ENCODE data around the gene PKIG.

The PKIG gene

GRCh38 chr20:44593751-44594150, 11.4 kb downstream of the PKIG start:
- TF ChIP-seq POLR2AphosphoS5 (IDR thresholded peaks at IDR 0.05; ENCODE audit: low read depth, low read length) (no peak), FOXP2 (optimal IDR thresholded peaks at IDR 0.05; ENCODE audit: borderline replicate concordance, extremely low read depth, extremely low read length, insufficient read depth) (no peak), SIN3A (IDR thresholded peaks at IDR 0.05; ENCODE audit: borderline replicate concordance, insufficient read depth, low read length) (no peak), REST (IDR thresholded peaks at IDR 0.05; ENCODE audit: insufficient read depth in 1 of 2, low read depth in 2 of 2, low read length in 2 of 2) (no peak), TAF1 (IDR thresholded peaks at IDR 0.05; ENCODE audit: borderline replicate concordance, insufficient read depth, low read length) (no peak)

- no peak for TF ChIP-seq POLR2AphosphoS5 (IDR thresholded peaks at IDR 0.05; ENCODE audit: low read depth, low read length)
- TF ChIP-seq TAF1 (IDR thresholded peaks at IDR 0.05; ENCODE audit: borderline replicate concordance, insufficient read depth, low read length), result no peak
- no peak for TF ChIP-seq SIN3A (IDR thresholded peaks at IDR 0.05; ENCODE audit: borderline replicate concordance, insufficient read depth, low read length)
- no peak for TF ChIP-seq REST (IDR thresholded peaks at IDR 0.05; ENCODE audit: insufficient read depth in 1 of 2, low read depth in 2 of 2, low read length in 2 of 2)
- TF ChIP-seq FOXP2 (optimal IDR thresholded peaks at IDR 0.05; ENCODE audit: borderline replicate concordance, extremely low read depth, extremely low read length, insufficient read depth), result no peak
These were observed 12.4 kb downstream of the PKIG start for GRCh38 chr20:44594730-44595129.

GRCh38 chr20:44596010-44596409, 13.6 kb downstream of the PKIG start:
- TF ChIP-seq FOXP2 (optimal IDR thresholded peaks at IDR 0.05; ENCODE audit: borderline replicate concordance, extremely low read depth, extremely low read length, insufficient read depth), result no peak
- no peak for TF ChIP-seq REST (IDR thresholded peaks at IDR 0.05; ENCODE audit: insufficient read depth in 1 of 2, low read depth in 2 of 2, low read length in 2 of 2)
- TF ChIP-seq TAF1 (IDR thresholded peaks at IDR 0.05; ENCODE audit: borderline replicate concordance, insufficient read depth, low read length), result no peak
- TF ChIP-seq POLR2AphosphoS5 (IDR thresholded peaks at IDR 0.05; ENCODE audit: low read depth, low read length), result no peak
- no peak for TF ChIP-seq SIN3A (IDR thresholded peaks at IDR 0.05; ENCODE audit: borderline replicate concordance, insufficient read depth, low read length)

GRCh38 chr20:44596876-44597275, 14.5 kb downstream of the PKIG start:
- TF ChIP-seq SIN3A (IDR thresholded peaks at IDR 0.05; ENCODE audit: borderline replicate concordance, insufficient read depth, low read length) (no peak), REST (IDR thresholded peaks at IDR 0.05; ENCODE audit: insufficient read depth in 1 of 2, low read depth in 2 of 2, low read length in 2 of 2) (no peak), FOXP2 (optimal IDR thresholded peaks at IDR 0.05; ENCODE audit: borderline replicate concordance, extremely low read depth, extremely low read length, insufficient read depth) (no peak), POLR2AphosphoS5 (IDR thresholded peaks at IDR 0.05; ENCODE audit: low read depth, low read length) (no peak), TAF1 (IDR thresholded peaks at IDR 0.05; ENCODE audit: borderline replicate concordance, insufficient read depth, low read length) (no peak)

GRCh38 chr20:44597516-44597915, 15.1 kb downstream of the PKIG start:
- TF ChIP-seq FOXP2 (optimal IDR thresholded peaks at IDR 0.05; ENCODE audit: borderline replicate concordance, extremely low read depth, extremely low read length, insufficient read depth), result no peak
- no peak for TF ChIP-seq SIN3A (IDR thresholded peaks at IDR 0.05; ENCODE audit: borderline replicate concordance, insufficient read depth, low read length)
